Hematopoietic multipotent progenitor cell treated with erythropoietin and hydrocortisone succinate and interleukin-3 and kit ligand, for 8 days (in vitro differentiated cells): ENCODE data around the gene SDF2L1.
"Not testable (repeated sequence)": the region's sequence is repeated elsewhere in the genome, so short reads cannot be mapped to it uniquely, and the experiment has no call there.

Source experiments
- DNase-seq: peaks from one replicate; pipeline ENCODE4 v3.0.0-alpha.2; 2015

SDF2L1 gene

GRCh38 chr22:21637450-21637849, 4.7 kb upstream of the SDF2L1 start:
- DNase-seq: not testable (repeated sequence)

- no peak for DNase-seq
These were observed 2.7 kb upstream of the SDF2L1 start for GRCh38 chr22:21639359-21639758.

- no peak for DNase-seq
These were observed 1.3 kb upstream of the SDF2L1 start for GRCh38 chr22:21640810-21641209.

- peak; percentile 54 for DNase-seq
These were observed 699 bp upstream of the SDF2L1 start for GRCh38 chr22:21641417-21641788.

GRCh38 chr22:21642584-21643448, 714 bp downstream of the SDF2L1 start:
- DNase-seq: peak; percentile 73

- no peak for DNase-seq
These were observed 1.6 kb downstream of the SDF2L1 start for GRCh38 chr22:21643533-21644357.

GRCh38 chr22:21645513-21645912, 3.4 kb downstream of the SDF2L1 start:
- DNase-seq: not testable (repeated sequence)

GRCh38 chr22:21646608-21647590, 4.8 kb downstream of the SDF2L1 start:
- peak; percentile 91 for DNase-seq

- DNase-seq: no peak
These were observed 8.2 kb downstream of the SDF2L1 start for GRCh38 chr22:21650280-21650679.

- peak; percentile 42 for DNase-seq
These were observed 8.9 kb downstream of the SDF2L1 start for GRCh38 chr22:21650823-21651520.

GRCh38 chr22:21651521-21652009, 9.5 kb downstream of the SDF2L1 start:
- DNase-seq: no peak

GRCh38 chr22:21652010-21652546, 10.0 kb downstream of the SDF2L1 start:
- peak; percentile 88 for DNase-seq

GRCh38 chr22:21652547-21653545, 10.7 kb downstream of the SDF2L1 start:
- DNase-seq: no peak

GRCh38 chr22:21657020-21657359, 14.9 kb downstream of the SDF2L1 start:
- no peak for DNase-seq

- DNase-seq: peak; percentile 84
These were observed 15.4 kb downstream of the SDF2L1 start for GRCh38 chr22:21657360-21658032.

GRCh38 chr22:21659864-21660525, 17.9 kb downstream of the SDF2L1 start:
- DNase-seq: no peak

GRCh38 chr22:21660904-21661303, 18.8 kb downstream of the SDF2L1 start:
- no peak for DNase-seq

- no peak for DNase-seq
These were observed 19.9 kb downstream of the SDF2L1 start for GRCh38 chr22:21661991-21662390.

- no peak for DNase-seq
These were observed 21.6 kb downstream of the SDF2L1 start for GRCh38 chr22:21663738-21664137.
